Neural progenitor cell (in vitro differentiated cells): ENCODE data around the gene MAGEA11. TPM values are rescaled to one million over a fixed set of nuclear protein-coding genes. Genes with fewer than 3 reads are reported as not detected.
"Not testable (repeated sequence)": the region's sequence is repeated elsewhere in the genome, so short reads cannot be mapped to it uniquely, and the experiment has no call there.

Source experiments
- DNase-seq: peaks from one replicate; pipeline ENCODE4 v3.0.0-alpha.2; 2016; ENCODE audit warnings: low spot score
- H2AFZ ChIP-seq: fragments of 200-600 bp; sonication (generic); replicated peaks from 2 replicates; pipeline ENCODE4 v1.6.1; 2016; ENCODE audit warnings: antibody characterized with exemption
- H3F3A ChIP-seq: fragments of 200-600 bp; sonication (generic); 2 replicates; pipeline ENCODE4 v1.6.1; 2016; ENCODE audit warnings: antibody characterized with exemption, low read depth
- H3K27ac ChIP-seq: fragments of 200-600 bp; sonication (generic); 2 replicates; pipeline ENCODE4 v1.5.1; 2016; ENCODE audit warnings: mild to moderate bottlenecking
- H3K27me3 ChIP-seq: fragments of 200-600 bp; sonication (generic); 2 replicates; pipeline ENCODE4 v1.6.1; 2016; ENCODE audit warnings: mild to moderate bottlenecking, moderate library complexity
- H3K36me3 ChIP-seq: fragments of 200-600 bp; sonication (generic); 2 replicates; pipeline ENCODE4 v1.5.1; 2016
- H3K4me1 ChIP-seq: fragments of 200-600 bp; sonication (generic); 2 replicates; pipeline ENCODE4 v1.6.1; 2016; ENCODE audit warnings: mixed run types
- H3K4me2 ChIP-seq: fragments of 200-600 bp; sonication (generic); 2 replicates; pipeline ENCODE4 v1.6.1; 2016
- H3K4me3 ChIP-seq: fragments of 200-600 bp; sonication (generic); 2 replicates; pipeline ENCODE4 v1.5.1; 2016
- H3K79me2 ChIP-seq: fragments of 200-600 bp; sonication (generic); 2 replicates; pipeline ENCODE4 v1.6.1; 2016; ENCODE audit warnings: low read depth
- H3K9ac ChIP-seq: fragments of 200-600 bp; sonication (generic); 2 replicates; pipeline ENCODE4 v1.6.1; 2016
- H3K9me3 ChIP-seq: fragments of 200-600 bp; sonication (generic); 2 replicates; pipeline ENCODE4 v1.5.1; 2016; ENCODE audit warnings: low read depth
- H4K20me1 ChIP-seq: fragments of 200-600 bp; sonication (generic); 2 replicates; pipeline ENCODE4 v1.6.1; 2016; ENCODE audit warnings: low read depth
- H3K27ac Mint-ChIP-seq: 3 replicates; pipeline ENCODE4 v1.8.0; 2021; ENCODE audit warnings: mixed read lengths
- H3K27me3 Mint-ChIP-seq: 2 replicates; pipeline ENCODE4 v1.8.0; 2022; ENCODE audit warnings: low read depth, mild to moderate bottlenecking, inconsistent platforms, moderate library complexity, mixed read lengths; ENCODE audit not compliant: insufficient read depth
- H3K36me3 Mint-ChIP-seq: 3 replicates; pipeline ENCODE4 v1.8.0; 2021; ENCODE audit warnings: mixed read lengths
- H3K4me1 Mint-ChIP-seq: 3 replicates; pipeline ENCODE4 v1.8.0; 2021; ENCODE audit warnings: mixed read lengths
- H3K4me3 Mint-ChIP-seq: 3 replicates; pipeline ENCODE4 v1.8.0; 2021; ENCODE audit warnings: mild to moderate bottlenecking, moderate library complexity, mixed read lengths
- H3K9me3 Mint-ChIP-seq: 3 replicates; pipeline ENCODE4 v1.8.0; 2020; ENCODE audit warnings: mixed read lengths
- CTCF ChIP-seq: fragments of 200-600 bp; sonication (generic); IDR thresholded peaks from 2 replicates; pipeline ENCODE4 v1.5.1; 2017; ENCODE audit warnings: antibody characterized with exemption, mild to moderate bottlenecking
- EZH2 ChIP-seq: fragments of 200-600 bp; sonication (generic); IDR thresholded peaks from 2 replicates; pipeline ENCODE4 v1.6.1; 2017; ENCODE audit warnings: antibody characterized with exemption, mild to moderate bottlenecking, moderate library complexity
- EZH2phosphoT487 ChIP-seq: fragments of 200-600 bp; sonication (generic); IDR thresholded peaks from 2 replicates; pipeline ENCODE4 v1.6.1; 2017; ENCODE audit warnings: antibody characterized with exemption
- total RNA-seq: library from RNA; depleted of rRNA; stranded (reverse); fragments of >200 nt; gene quantifications from 2 replicates; pipeline ENCODE4 v1.2.3, GENCODE V29; 2015; ENCODE audit warnings: low replicate concordance

Gene MAGEA11
- total RNA-seq, 1 donor from 2014 or later: not detected

- no peak for TF ChIP-seq EZH2
- Histone ChIP-seq H3K9ac (no peak overlapping the region), H3K4me1 (no peaks in the 10 kb centered on the region), H3K9me3 (peaks cover 9% of the 10 kb centered on the region), H3K36me3 (no peaks in the 10 kb centered on the region), H3F3A (no peaks in the 10 kb centered on the region), H3K27ac (no peak overlapping the region), H3K4me3 (no peak overlapping the region), H2AFZ (no peak overlapping the region), H4K20me1 (no peaks in the 10 kb centered on the region), H3K4me2 (no peak overlapping the region), H3K79me2 (no peaks in the 10 kb centered on the region), H3K27me3 (no peaks in the 10 kb centered on the region)
- no peak for DNase-seq
- Mint-ChIP-seq H3K27ac (no peak overlapping the region), H3K36me3 (no peaks in the 10 kb centered on the region), H3K4me3 (no peak overlapping the region), H3K27me3 (peaks cover 8% of the 10 kb centered on the region), H3K4me1 (no peaks in the 10 kb centered on the region), H3K9me3 (peaks cover 12% of the 10 kb centered on the region)
These were observed 20.1 kb upstream of the MAGEA11 start for GRCh38 chrX:149691794-149692193.

- H3K4me3 Mint-ChIP-seq, H3K4me2 ChIP-seq, H3K4me1 ChIP-seq, H3K9ac ChIP-seq, H3F3A ChIP-seq, H3K36me3 ChIP-seq, H4K20me1 ChIP-seq, H3K4me3 ChIP-seq, H3K36me3 Mint-ChIP-seq, H3K79me2 ChIP-seq, H3K4me1 Mint-ChIP-seq, H3K27ac ChIP-seq, H3K27me3 ChIP-seq, DNase-seq, H3K9me3 ChIP-seq, H3K27me3 Mint-ChIP-seq, H3K27ac Mint-ChIP-seq, H2AFZ ChIP-seq: not testable (repeated sequence)
- H3K9me3 Mint-ChIP-seq: peaks cover 16% of the 10 kb centered on the region
These were observed 19.1 kb upstream of the MAGEA11 start for GRCh38 chrX:149692686-149693272.

- Histone ChIP-seq H3K9me3 (no peaks in the 10 kb centered on the region), H3K4me1 (no peaks in the 10 kb centered on the region), H3K4me3 (no peak overlapping the region), H4K20me1 (no peaks in the 10 kb centered on the region), H3K27ac (no peak overlapping the region), H2AFZ (no peak overlapping the region), H3K36me3 (no peaks in the 10 kb centered on the region), H3K79me2 (no peaks in the 10 kb centered on the region), H3K9ac (no peak overlapping the region), H3K27me3 (no peaks in the 10 kb centered on the region), H3K4me2 (no peak overlapping the region), H3F3A (no peaks in the 10 kb centered on the region)
- Mint-ChIP-seq H3K9me3 (peaks cover 14% of the 10 kb centered on the region), H3K36me3 (no peaks in the 10 kb centered on the region), H3K27ac (no peak overlapping the region), H3K4me3 (no peak overlapping the region), H3K27me3 (peaks cover 4% of the 10 kb centered on the region), H3K4me1 (no peaks in the 10 kb centered on the region)
- TF ChIP-seq EZH2phosphoT487: no peak
- DNase-seq: no peak
These were observed 12.1 kb upstream of the MAGEA11 start for GRCh38 chrX:149699761-149700160.

GRCh38 chrX:149704664-149705063 lies 7.2 kb upstream of the MAGEA11 start:
- Mint-ChIP-seq H3K4me3 (no peak overlapping the region), H3K9me3 (peaks cover 8% of the 10 kb centered on the region), H3K27ac (no peak overlapping the region), H3K4me1 (no peaks in the 10 kb centered on the region), H3K27me3 (peaks cover 3% of the 10 kb centered on the region), H3K36me3 (no peaks in the 10 kb centered on the region)
- TF ChIP-seq EZH2phosphoT487 (no peak), CTCF (no peak), EZH2 (no peak)
- no peaks in the 10 kb centered on the region for H3F3A ChIP-seq
- no peaks in the 10 kb centered on the region for H4K20me1 ChIP-seq
- H3K9ac ChIP-seq: no peak overlapping the region
- no peak overlapping the region for H2AFZ ChIP-seq
- no peak for DNase-seq
- H3K36me3 ChIP-seq: no peaks in the 10 kb centered on the region
- H3K9me3 ChIP-seq: no peaks in the 10 kb centered on the region
- H3K27ac ChIP-seq: no peak overlapping the region
- H3K4me2 ChIP-seq: no peak overlapping the region
- H3K27me3 ChIP-seq: no peaks in the 10 kb centered on the region
- no peaks in the 10 kb centered on the region for H3K79me2 ChIP-seq
- H3K4me1 ChIP-seq: no peaks in the 10 kb centered on the region
- no peak overlapping the region for H3K4me3 ChIP-seq
